Ovary (tissue), 3 donors: Measurements from ENCODE around the gene SEMA5B.

ENCODE experiments used
- CTCF ChIP-seq, 3 donors: fragments of 450-650 bp in 2 of 3; fragments of 200-600 bp in 1 of 3; IDR thresholded peaks; one replicate each; pipeline versions ENCODE4 v1.5.1 to v1.8.0; 2016 to 2022; ENCODE audit warnings: antibody characterized with exemption in 3 of 3, mild to moderate bottlenecking in 1 of 3
- POLR2A ChIP-seq: fragments of 450-650 bp; IDR thresholded peaks from one replicate; pipeline ENCODE4 v1.6.1; 2017; ENCODE audit warnings: antibody characterized with exemption, mild to moderate bottlenecking, moderate library complexity
- donor health status: DM: no; HTN: no; CAD: no.

DNA sequence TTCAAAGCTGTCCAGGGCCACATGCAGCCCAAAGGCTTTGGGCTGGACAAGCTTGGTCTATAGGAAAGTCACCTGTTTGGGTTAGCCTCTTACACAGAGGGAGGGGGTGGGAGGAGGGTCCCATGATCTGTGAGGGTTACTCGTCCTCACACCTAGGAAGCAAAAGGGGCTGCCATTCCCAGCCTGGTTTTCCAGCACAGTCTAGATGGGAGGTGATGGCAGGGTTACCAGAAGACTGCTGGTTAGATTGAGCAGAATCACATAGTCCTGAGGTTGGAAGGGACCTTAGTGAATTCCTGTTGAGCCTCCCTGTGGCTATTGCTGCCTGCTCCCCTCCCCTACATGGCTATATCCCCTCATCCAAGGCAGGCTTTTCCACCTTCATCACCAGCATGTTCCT is 101.8 kb downstream of the SEMA5B start:
- TF ChIP-seq CTCF (IDR thresholded peaks at IDR 0.05): no peak
- no peak for TF ChIP-seq POLR2A
